A673 (cell line): ENCODE measurements around the gene ARL4C. TPM values are rescaled to one million over a fixed set of nuclear protein-coding genes. Genes with fewer than 3 reads are reported as not detected.

ENCODE experiments used
- BruUV-seq: library from RNA; stranded (reverse); fragments of 400-500 nt; replicated peaks from 2 replicates; lab custom pipeline; 2021; lab: Mats Ljungman, UMichigan
- CTCF ChIA-PET: fragments of 300-600 bp; sonication (Branson Sonifier 250); formaldehyde crosslinking; loops from one replicate; lab custom pipeline; 2022; ENCODE audit warnings: antibody characterized with exemption; lab: Charles Lee
- POLR2A ChIA-PET: fragments of 300-600 bp; sonication (Branson Sonifier 250); formaldehyde crosslinking; loops from one replicate; lab custom pipeline; 2022; ENCODE audit warnings: antibody characterized with exemption; ENCODE audit not compliant: low non-redundant PET; lab: Charles Lee
- DNase-seq: peaks from one replicate; pipeline ENCODE4 v3.0.0-alpha.2; 2015; ENCODE audit warnings: low spot score
- H3K27ac ChIP-seq: fragments of 200-600 bp; sonication (generic); 2 replicates; pipeline ENCODE4 v1.5.1; 2016; ENCODE audit warnings: mixed run types, low read depth, mild to moderate bottlenecking, mixed read lengths, antibody characterized with exemption, low read length; ENCODE audit not compliant: poor library complexity, severe bottlenecking
- H3K27me3 ChIP-seq: fragments of 200-600 bp; sonication (generic); replicated peaks from 2 replicates; pipeline ENCODE4 v1.6.1; 2017; ENCODE audit warnings: mixed run types, low read depth, mild to moderate bottlenecking, mixed read lengths, antibody characterized with exemption, low read length; ENCODE audit not compliant: insufficient read depth, poor library complexity
- H3K36me3 ChIP-seq: fragments of 200-600 bp; sonication (generic); 2 replicates; pipeline ENCODE4 v1.6.1; 2016; ENCODE audit warnings: mixed run types, mild to moderate bottlenecking, mixed read lengths, antibody characterized with exemption, low read length; ENCODE audit not compliant: insufficient read depth, poor library complexity, severe bottlenecking
- H3K4me1 ChIP-seq: fragments of 200-600 bp; sonication (generic); 2 replicates; pipeline ENCODE4 v1.6.1; 2017; ENCODE audit warnings: mixed run types, mild to moderate bottlenecking, mixed read lengths, antibody characterized with exemption, low read length; ENCODE audit not compliant: insufficient read depth, poor library complexity, severe bottlenecking
- H3K4me3 ChIP-seq: fragments of 200-600 bp; sonication (generic); 2 replicates; pipeline ENCODE4 v1.5.1; 2016; ENCODE audit warnings: low read depth, mixed run types, mild to moderate bottlenecking, mixed read lengths, low read length; ENCODE audit not compliant: poor library complexity, severe bottlenecking
- H3K9me3 ChIP-seq: fragments of 200-600 bp; sonication (generic); 2 replicates; pipeline ENCODE4 v1.6.1; 2016; ENCODE audit warnings: mixed run types, low read depth, mild to moderate bottlenecking, mixed read lengths, antibody characterized with exemption, low read length; ENCODE audit not compliant: poor library complexity, severe bottlenecking
- EZH2 ChIP-seq: fragments of 200-600 bp; sonication (generic); IDR thresholded peaks from 2 replicates; pipeline ENCODE4 v1.6.1; 2017; ENCODE audit warnings: borderline replicate concordance, low read depth, mild to moderate bottlenecking, mixed read lengths, antibody characterized with exemption, low read length; ENCODE audit not compliant: poor library complexity, severe bottlenecking
- intact Hi-C: fragments of 100-400 bp; cut with micrococcal nuclease; formaldehyde crosslinking; loops from one replicate; pipeline ENCODE4 v1.10.0; 2022; ENCODE audit not compliant: unreplicated experiment
- total RNA-seq: library from RNA; stranded (reverse); gene quantifications from 2 replicates; pipeline ENCODE4 v1.2.3, GENCODE V29; 2021
- TF ChIP-seq, protein P1 (sequence below): fragments of 300-800, 200-600 bp; sonication (generic); conservative IDR thresholded peaks from 2 replicates; pipeline ENCODE4 v1.5.1; 2017; ENCODE audit warnings: low read depth, mild to moderate bottlenecking, antibody characterized with exemption, low read length, moderate library complexity, mixed read lengths

Gene ARL4C
- total RNA-seq, 1 experiment from 2014 or later: 3.0 TPM

DNA sequence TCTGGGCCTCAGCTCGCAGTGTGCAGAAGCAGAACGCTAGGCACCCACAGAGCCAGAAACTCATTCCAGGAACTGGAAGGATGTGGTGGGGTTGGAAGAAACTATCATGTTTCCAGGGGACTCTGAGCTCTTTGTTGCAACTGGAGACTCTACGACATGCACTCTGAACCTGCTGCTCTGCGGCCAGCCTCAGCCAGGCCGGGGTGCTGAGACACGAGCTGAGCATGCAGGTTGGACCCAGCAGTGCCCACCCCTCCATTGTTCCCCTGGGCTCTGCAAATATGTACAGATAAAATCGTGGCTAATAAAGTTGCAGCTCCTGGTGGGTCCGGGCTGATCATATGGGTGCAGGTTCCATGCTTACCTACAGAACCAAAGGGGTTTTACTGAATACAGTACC lies 37.6 kb upstream of the ARL4C start:
- Histone ChIP-seq H3K27ac (no peak overlapping the region), H3K4me1 (no peaks in the 10 kb centered on the region), H3K4me3 (no peak overlapping the region), H3K36me3 (no peaks in the 10 kb centered on the region), H3K9me3 (no peaks in the 10 kb centered on the region), H3K27me3 (no peaks in the 10 kb centered on the region)
- POLR2A ChIA-PET: no interaction called here
- no TSS peak for BruUV-seq
- CTCF ChIA-PET: no interaction called here
- intact Hi-C loops: no loop called here
- no peak for DNase-seq
- TF ChIP-seq, protein P1, sequence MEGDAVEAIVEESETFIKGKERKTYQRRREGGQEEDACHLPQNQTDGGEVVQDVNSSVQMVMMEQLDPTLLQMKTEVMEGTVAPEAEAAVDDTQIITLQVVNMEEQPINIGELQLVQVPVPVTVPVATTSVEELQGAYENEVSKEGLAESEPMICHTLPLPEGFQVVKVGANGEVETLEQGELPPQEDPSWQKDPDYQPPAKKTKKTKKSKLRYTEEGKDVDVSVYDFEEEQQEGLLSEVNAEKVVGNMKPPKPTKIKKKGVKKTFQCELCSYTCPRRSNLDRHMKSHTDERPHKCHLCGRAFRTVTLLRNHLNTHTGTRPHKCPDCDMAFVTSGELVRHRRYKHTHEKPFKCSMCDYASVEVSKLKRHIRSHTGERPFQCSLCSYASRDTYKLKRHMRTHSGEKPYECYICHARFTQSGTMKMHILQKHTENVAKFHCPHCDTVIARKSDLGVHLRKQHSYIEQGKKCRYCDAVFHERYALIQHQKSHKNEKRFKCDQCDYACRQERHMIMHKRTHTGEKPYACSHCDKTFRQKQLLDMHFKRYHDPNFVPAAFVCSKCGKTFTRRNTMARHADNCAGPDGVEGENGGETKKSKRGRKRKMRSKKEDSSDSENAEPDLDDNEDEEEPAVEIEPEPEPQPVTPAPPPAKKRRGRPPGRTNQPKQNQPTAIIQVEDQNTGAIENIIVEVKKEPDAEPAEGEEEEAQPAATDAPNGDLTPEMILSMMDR: no peak
- no peak for TF ChIP-seq EZH2

DNA sequence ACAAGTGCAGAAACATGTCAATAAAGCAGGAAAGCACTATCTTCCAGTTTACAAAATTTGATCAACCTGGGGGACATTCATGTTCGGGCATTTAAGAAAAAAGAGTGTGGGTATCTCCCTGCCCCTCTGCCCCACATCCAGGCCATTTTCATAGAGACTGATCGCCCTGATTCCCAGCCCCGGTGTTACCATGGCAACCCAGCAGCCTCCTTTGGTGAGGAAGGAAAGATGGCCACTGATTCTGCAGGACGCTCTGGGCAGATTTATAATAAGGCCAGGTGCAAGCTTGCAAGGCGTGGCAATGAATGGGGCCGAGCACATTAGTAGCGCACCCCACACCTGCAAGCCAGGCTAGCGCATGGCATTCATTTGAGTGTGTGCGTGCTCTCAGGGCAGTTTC lies 36.7 kb upstream of the ARL4C start:
- no peaks in the 10 kb centered on the region for H3K27me3 ChIP-seq
- CTCF ChIA-PET: no interaction called here
- H3K4me1 ChIP-seq: no peaks in the 10 kb centered on the region
- TF ChIP-seq, protein P1: no peak
- no peak for TF ChIP-seq EZH2
- POLR2A ChIA-PET: no interaction called here
- DNase-seq: no peak
- intact Hi-C loops: no loop called here
- no peak overlapping the region for H3K27ac ChIP-seq
- no peaks in the 10 kb centered on the region for H3K9me3 ChIP-seq
- no TSS peak for BruUV-seq
- no peak overlapping the region for H3K4me3 ChIP-seq
- no peaks in the 10 kb centered on the region for H3K36me3 ChIP-seq

DNA sequence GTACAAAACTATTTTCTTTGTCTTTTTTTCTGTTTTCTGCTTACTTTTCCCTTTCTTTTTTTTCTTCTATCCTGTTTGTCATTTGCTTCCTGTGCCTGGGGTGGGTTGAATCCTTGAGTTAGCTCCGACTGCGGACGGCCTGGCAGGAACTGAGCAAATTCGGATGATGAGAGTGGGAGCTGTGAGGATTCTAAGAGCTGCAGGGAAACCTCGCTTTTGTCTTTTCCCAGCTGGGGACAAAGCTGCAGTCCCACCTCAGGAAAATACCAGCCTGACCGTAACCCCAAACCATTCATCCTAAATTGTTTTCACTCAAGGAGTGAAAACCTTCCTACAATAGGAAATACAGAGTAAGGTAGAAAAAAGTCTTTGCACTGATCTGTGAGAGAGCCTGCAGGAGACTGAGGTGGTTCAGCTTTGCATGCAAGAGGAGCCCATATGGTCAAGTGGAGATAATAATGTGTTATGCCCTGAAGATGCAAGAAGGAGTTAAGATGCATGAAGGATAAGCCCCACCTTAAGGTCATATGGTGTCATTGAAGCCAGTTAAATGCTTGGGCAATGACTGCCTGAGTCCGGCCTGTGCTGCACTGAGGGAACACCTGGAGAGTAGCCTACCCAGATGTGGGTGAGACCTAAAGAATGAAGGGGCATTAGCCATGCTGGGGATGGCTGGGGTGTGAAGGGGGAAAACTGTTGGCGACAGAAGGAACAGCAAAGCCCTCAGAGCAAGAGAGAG lies 31.7 kb upstream of the ARL4C start:
- intact Hi-C loops: no loop called here
- Histone ChIP-seq H3K27ac (no peak overlapping the region), H3K27me3 (no peaks in the 10 kb centered on the region), H3K4me3 (no peak overlapping the region), H3K9me3 (no peaks in the 10 kb centered on the region), H3K4me1 (no peaks in the 10 kb centered on the region), H3K36me3 (no peaks in the 10 kb centered on the region)
- BruUV-seq: no TSS peak
- no peak for TF ChIP-seq EZH2
- TF ChIP-seq, protein P1: no peak
- no peak for DNase-seq
- POLR2A ChIA-PET: no interaction called here
- CTCF ChIA-PET: no interaction called here
